Neuronal stem cell (in vitro differentiated cells): ENCODE results near the gene FPR1.
"Not testable (repeated sequence)": the region's sequence is repeated elsewhere in the genome, so short reads cannot be mapped to it uniquely, and the experiment has no call there.

Experiments
- DNase-seq: peaks from one replicate; pipeline ENCODE4 v3.0.0-alpha.2; 2013; ENCODE audit warnings: low spot score
- H2AFZ ChIP-seq: one replicate; pipeline ENCODE4 v1.6.1; 2013; ENCODE audit warnings: mild to moderate bottlenecking, low read length, inconsistent platforms
- H2AK5ac ChIP-seq: 2 replicates; pipeline ENCODE4 v1.6.1; 2013; ENCODE audit warnings: low read depth, mild to moderate bottlenecking, inconsistent platforms, low read length, moderate library complexity, mixed read lengths
- H2BK120ac ChIP-seq: 2 replicates; pipeline ENCODE4 v1.6.1; 2013; ENCODE audit warnings: low read depth, mild to moderate bottlenecking, inconsistent platforms, low read length, moderate library complexity, mixed read lengths
- H2BK12ac ChIP-seq: one replicate; pipeline ENCODE4 v1.6.1; 2013; ENCODE audit warnings: low read length, inconsistent platforms
- H2BK15ac ChIP-seq: 2 replicates; pipeline ENCODE4 v1.6.1; 2013; ENCODE audit warnings: mild to moderate bottlenecking, low read length, inconsistent platforms, mixed read lengths
- H2BK5ac ChIP-seq: one replicate; pipeline ENCODE4 v1.6.1; 2013; ENCODE audit warnings: inconsistent platforms, mild to moderate bottlenecking, low read length, moderate library complexity
- H3K14ac ChIP-seq: one replicate; pipeline ENCODE4 v1.6.1; 2013; ENCODE audit warnings: low read length, inconsistent platforms
- H3K18ac ChIP-seq: 2 replicates; pipeline ENCODE4 v1.6.1; 2013; ENCODE audit warnings: low read length, inconsistent platforms
- H3K23ac ChIP-seq: 2 replicates; pipeline ENCODE4 v1.6.1; 2013; ENCODE audit warnings: low read depth, mild to moderate bottlenecking, mixed read lengths, low read length, inconsistent platforms; ENCODE audit not compliant: poor library complexity
- H3K27ac ChIP-seq: replicated peaks from 3 replicates; pipeline ENCODE4 v1.5.1; 2013; ENCODE audit warnings: low read length, inconsistent platforms
- H3K27me3 ChIP-seq, 3 experiments: 2 replicates each; pipeline ENCODE4 v1.6.1; 2013; ENCODE audit warnings: low read length in 3 of 3, mild to moderate bottlenecking in 2 of 3, inconsistent platforms in 1 of 3, low read depth in 1 of 3, mixed read lengths in 1 of 3, moderate library complexity in 1 of 3; ENCODE audit not compliant: control insufficient read depth in 3 of 3, insufficient read depth in 3 of 3
- H3K36me3 ChIP-seq, 2 donors: replicated peaks in 1 of 2; 2 replicates each; pipeline ENCODE4 v1.6.1; 2013; ENCODE audit warnings: low read length in 2 of 2; ENCODE audit not compliant: control insufficient read depth in 2 of 2, insufficient read depth in 2 of 2
- H3K4ac ChIP-seq: 2 replicates; pipeline ENCODE4 v1.6.1; 2013; ENCODE audit warnings: inconsistent platforms, mild to moderate bottlenecking, low read length, moderate library complexity
- H3K4me1 ChIP-seq, 2 donors: 1 replicate in 1 of 2; 2 replicates in 1 of 2; pipeline ENCODE4 v1.6.1; 2013; ENCODE audit warnings: low read length in 2 of 2, low read depth in 1 of 2; ENCODE audit not compliant: control insufficient read depth in 2 of 2, insufficient read depth in 1 of 2
- H3K4me2 ChIP-seq: one replicate; pipeline ENCODE4 v1.6.1; 2013; ENCODE audit warnings: mild to moderate bottlenecking, low read length, inconsistent platforms; ENCODE audit not compliant: insufficient read depth, poor library complexity, severe bottlenecking
- H3K4me3 ChIP-seq, 2 donors: 2 replicates each; pipeline ENCODE4 v1.5.1; 2013; ENCODE audit warnings: low read length in 2 of 2, mild to moderate bottlenecking in 2 of 2, inconsistent platforms in 1 of 2, moderate library complexity in 1 of 2
- H3K79me1 ChIP-seq: one replicate; pipeline ENCODE4 v1.6.1; 2013; ENCODE audit warnings: low read depth, mild to moderate bottlenecking, inconsistent platforms, low read length, moderate library complexity
- H3K9ac ChIP-seq: one replicate; pipeline ENCODE4 v1.6.1; 2013; ENCODE audit warnings: mild to moderate bottlenecking, low read depth, low read length, inconsistent platforms; ENCODE audit not compliant: poor library complexity
- H3K9me3 ChIP-seq, 2 donors: replicated peaks in 1 of 2; 2 replicates each; pipeline versions ENCODE3 to v1.6.1; 2013; ENCODE audit warnings: low read length in 2 of 2, mild to moderate bottlenecking in 2 of 2, inconsistent platforms in 1 of 2, low read depth in 1 of 2, mixed read lengths in 1 of 2, moderate library complexity in 1 of 2; ENCODE audit not compliant: control insufficient read depth in 2 of 2, insufficient read depth in 1 of 2
- H4K8ac ChIP-seq: one replicate; pipeline ENCODE4 v1.6.1; 2013; ENCODE audit warnings: low read depth, mild to moderate bottlenecking, inconsistent platforms, low read length, moderate library complexity
- H4K91ac ChIP-seq: one replicate; pipeline ENCODE4 v1.6.1; 2013; ENCODE audit warnings: low read length, low read depth, mild to moderate bottlenecking, inconsistent platforms; ENCODE audit not compliant: poor library complexity
- WGBS, 2 donors: extraction: QIAGEN DNeasy Blood & Tissue Kit; methylation state at CpG; one replicate each; pipeline ENCODE4 v1.1.7; 2013; ENCODE audit warnings: missing lambda C conversion rate in 2 of 2, mixed read lengths in 1 of 2; ENCODE audit not compliant: insufficient read length in 2 of 2, insufficient replicate concordance in 1 of 2; ENCODE audit errors: extremely low coverage in 2 of 2; 5-methylcytosine and 5-hydroxymethylcytosine counted together

The FPR1 gene

GRCh38 chr19:51742789-51743188 is 8.9 kb downstream of the FPR1 start:
- Histone ChIP-seq H3K36me3 (no peaks in the 10 kb centered on the region), H2BK15ac (no peak overlapping the region), H2AFZ (no peak overlapping the region), H3K9ac (no peak overlapping the region), H2BK12ac (no peak overlapping the region), H2AK5ac (no peak overlapping the region), H3K4me2 (no peak overlapping the region), H4K8ac (no peak overlapping the region), H3K27ac (no peak overlapping the region), H3K4me3 (no peak overlapping the region), H3K23ac (no peak overlapping the region), H3K27me3 (no peaks in the 10 kb centered on the region), H3K14ac (no peak overlapping the region), H3K79me1 (no peaks in the 10 kb centered on the region), H3K18ac (no peak overlapping the region), H2BK120ac (no peak overlapping the region), H2BK5ac (no peak overlapping the region), H3K4ac (no peak overlapping the region), H3K9me3 (no peaks in the 10 kb centered on the region), H3K4me1 (no peaks in the 10 kb centered on the region), H4K91ac (no peak overlapping the region)
- no CpG with 5 or more reads among the region's 6 CpGs for WGBS, 2 donors
- DNase-seq, result no peak

- H2BK120ac ChIP-seq, result no peak overlapping the region
- no peak overlapping the region for H3K4me3 ChIP-seq
- no peaks in the 10 kb centered on the region for H3K9me3 ChIP-seq
- H2BK12ac ChIP-seq, result no peak overlapping the region
- H3K18ac ChIP-seq, result no peak overlapping the region
- H4K91ac ChIP-seq, result no peak overlapping the region
- H2BK15ac ChIP-seq, result no peak overlapping the region
- no peak overlapping the region for H3K9ac ChIP-seq
- H3K27me3 ChIP-seq, result no peaks in the 10 kb centered on the region
- no peak for DNase-seq
- H3K4ac ChIP-seq, result no peak overlapping the region
- no peak overlapping the region for H3K14ac ChIP-seq
- H3K27ac ChIP-seq, result no peak overlapping the region
- no peaks in the 10 kb centered on the region for H3K4me1 ChIP-seq
- no peak overlapping the region for H3K4me2 ChIP-seq
- no peak overlapping the region for H2BK5ac ChIP-seq
- no peak overlapping the region for H2AFZ ChIP-seq
- H3K36me3 ChIP-seq, result no peaks in the 10 kb centered on the region
- no peak overlapping the region for H2AK5ac ChIP-seq
- no peak overlapping the region for H3K23ac ChIP-seq
- no CpG with 5 or more reads among the region's 5 CpGs for WGBS, 2 donors
- H4K8ac ChIP-seq, result no peak overlapping the region
- H3K79me1 ChIP-seq, result no peaks in the 10 kb centered on the region
These were observed 11.3 kb downstream of the FPR1 start for GRCh38 chr19:51740356-51740755.

GRCh38 chr19:51739466-51740213 is 12.0 kb downstream of the FPR1 start:
- H2AFZ ChIP-seq, result no peak overlapping the region
- H3K4ac ChIP-seq, result no peak overlapping the region
- WGBS, 2 donors, result no CpG with 5 or more reads among the region's 13 CpGs
- H3K9me3 ChIP-seq, result no peaks in the 10 kb centered on the region
- H3K4me3 ChIP-seq, result no peak overlapping the region
- H4K91ac ChIP-seq, result no peak overlapping the region
- H3K79me1 ChIP-seq, result no peaks in the 10 kb centered on the region
- H2AK5ac ChIP-seq, result no peak overlapping the region
- H2BK5ac ChIP-seq, result no peak overlapping the region
- no peak overlapping the region for H4K8ac ChIP-seq
- H3K4me2 ChIP-seq, result no peak overlapping the region
- H2BK15ac ChIP-seq, result no peak overlapping the region
- H3K9ac ChIP-seq, result no peak overlapping the region
- H2BK12ac ChIP-seq, result no peak overlapping the region
- H3K14ac ChIP-seq, result no peak overlapping the region
- no peak overlapping the region for H3K27ac ChIP-seq
- no peaks in the 10 kb centered on the region for H3K36me3 ChIP-seq
- DNase-seq, result no peak
- no peak overlapping the region for H2BK120ac ChIP-seq
- no peak overlapping the region for H3K18ac ChIP-seq
- H3K4me1 ChIP-seq, result no peaks in the 10 kb centered on the region
- no peaks in the 10 kb centered on the region for H3K27me3 ChIP-seq
- H3K23ac ChIP-seq, result no peak overlapping the region

GRCh38 chr19:51738523-51738922 is 13.2 kb downstream of the FPR1 start:
- DNase-seq, H3K27ac ChIP-seq: not testable (repeated sequence)
- WGBS, 2 donors, result no CpG with 5 or more reads among the region's 10 CpGs

More at GRCh38 chr19:51738523-51738922, 13.2 kb downstream of the FPR1 start:
- H3K4me1 ChIP-seq, H2BK12ac ChIP-seq, H3K9ac ChIP-seq, H3K14ac ChIP-seq, H3K4me2 ChIP-seq, H3K36me3 ChIP-seq, H3K27me3 ChIP-seq, H2BK120ac ChIP-seq, H2AFZ ChIP-seq, H3K4me3 ChIP-seq, H3K4ac ChIP-seq, H4K8ac ChIP-seq, H3K79me1 ChIP-seq, H3K9me3 ChIP-seq, H2BK15ac ChIP-seq, H2AK5ac ChIP-seq, H2BK5ac ChIP-seq, H3K18ac ChIP-seq, H3K23ac ChIP-seq, H4K91ac ChIP-seq: not testable (repeated sequence)
